Breast epithelium (tissue), 4 donors: ENCODE results near the gene WDR18. TPM values are rescaled to one million over a fixed set of nuclear protein-coding genes. Genes with fewer than 3 reads are reported as not detected.

Source experiments
- DNase-seq, 2 donors: peaks; one replicate each; pipeline ENCODE4 v3.0.0-alpha.2; 2019; ENCODE audit warnings: low spot score in 2 of 2
- H3K27ac ChIP-seq, 2 donors: fragments of 200-600 bp; sonication (generic) in 1 of 2; one replicate each; pipeline ENCODE4 v1.5.1; 2016 to 2019; ENCODE audit warnings: mild to moderate bottlenecking in 1 of 2
- H3K27me3 ChIP-seq, 2 donors: fragments of 200-600 bp; sonication (generic) in 1 of 2; one replicate each; pipeline versions ENCODE4 v1.5.1 to v1.6.0; 2017 to 2019; ENCODE audit warnings: control low read depth in 1 of 2, mild to moderate bottlenecking in 1 of 2
- H3K36me3 ChIP-seq: fragments of 200-600 bp; one replicate; pipeline ENCODE4 v1.5.1; 2019
- H3K4me1 ChIP-seq, 2 donors: fragments of 200-600 bp; sonication (generic); one replicate each; pipeline ENCODE4 v1.5.1; 2016 to 2019; ENCODE audit warnings: control low read depth in 1 of 2
- H3K4me3 ChIP-seq, 3 donors: fragments of 200-600 bp; sonication (generic); 1 replicate in 2 of 3; 2 replicates in 1 of 3; pipeline ENCODE4 v1.5.1; 2016 to 2019; ENCODE audit warnings: mild to moderate bottlenecking in 3 of 3, moderate library complexity in 2 of 3
- H3K9me3 ChIP-seq, 2 donors: fragments of 200-600 bp; sonication (generic) in 1 of 2; one replicate each; pipeline ENCODE4 v1.5.1; 2016 to 2019; ENCODE audit warnings: control low read depth in 1 of 2
- CTCF ChIP-seq, 3 donors: fragments of 450-650 bp; IDR thresholded peaks; one replicate each; pipeline ENCODE4 v1.5.1; 2016 to 2017; ENCODE audit warnings: antibody characterized with exemption in 3 of 3, mild to moderate bottlenecking in 3 of 3, moderate library complexity in 3 of 3
- POLR2A ChIP-seq: fragments of 450-650 bp; IDR thresholded peaks from one replicate; pipeline ENCODE4 v1.6.1; 2016; ENCODE audit warnings: antibody characterized with exemption, mild to moderate bottlenecking, moderate library complexity
- POLR2AphosphoS5 ChIP-seq, 3 donors: sonication (generic); formaldehyde crosslinking; IDR thresholded peaks; one replicate each; pipeline ENCODE4 v1.6.1; 2017; ENCODE audit warnings: antibody characterized with exemption in 3 of 3
- intact Hi-C: fragments of 100-400 bp; cut with DNase I; formaldehyde crosslinking; loops from one replicate; pipeline ENCODE4 v1.15.1; 2023; ENCODE audit warnings: low total_unique reads
- total RNA-seq, 3 donors: library from RNA; depleted of rRNA; stranded (reverse); fragments of >200 nt; gene quantifications; one replicate each; pipeline ENCODE4 v1.1.0, GENCODE V29; 2016

The WDR18 gene
- total RNA-seq, 3 donors from 2014 or later, result 19.2 to 69.2 (median 49.8) TPM

GRCh38 chr19:952049-952679 lies 32.0 kb upstream of the WDR18 start:
- peaks cover 0 to 5% of the 10 kb centered on the region in 2 donors for H3K4me1 ChIP-seq
- H3K4me3 ChIP-seq, result no peak overlapping the region
- TF ChIP-seq POLR2A (no peak), CTCF (IDR thresholded peaks at IDR 0.05) (no peak), POLR2AphosphoS5 (IDR thresholded peaks at IDR 0.05) (no peak)
- no peaks in the 10 kb centered on the region for H3K27me3 ChIP-seq
- H3K9me3 ChIP-seq, result no peaks in the 10 kb centered on the region
- H3K36me3 ChIP-seq, result no peaks in the 10 kb centered on the region
- no peak overlapping the region for H3K27ac ChIP-seq
- intact Hi-C loops, result no loop called here
- DNase-seq, result no peak

GRCh38 chr19:952680-953444 lies 31.3 kb upstream of the WDR18 start:
- peaks cover 0 to 5% of the 10 kb centered on the region in 2 donors for H3K4me1 ChIP-seq
- TF ChIP-seq CTCF (IDR thresholded peaks at IDR 0.05), result no peak
- TF ChIP-seq POLR2A, result no peak
- TF ChIP-seq POLR2AphosphoS5 (IDR thresholded peaks at IDR 0.05), result no peak
- H3K9me3 ChIP-seq, result no peaks in the 10 kb centered on the region
- DNase-seq, result no peak
- H3K36me3 ChIP-seq, result no peaks in the 10 kb centered on the region
- intact Hi-C loops, result no loop called here
- H3K27ac ChIP-seq, result no peak overlapping the region
- H3K27me3 ChIP-seq, result no peaks in the 10 kb centered on the region
- peak overlapping the region in 1 of 3 donors; percentile 7 for H3K4me3 ChIP-seq

- TF ChIP-seq CTCF (IDR thresholded peaks at IDR 0.05), result no peak
- no peak for TF ChIP-seq POLR2AphosphoS5 (IDR thresholded peaks at IDR 0.05)
- TF ChIP-seq POLR2A, result no peak
- intact Hi-C loops, result no loop called here
- H3K9me3 ChIP-seq, result no peaks in the 10 kb centered on the region
- H3K4me3 ChIP-seq, result no peak overlapping the region
- no peak for DNase-seq
- peaks cover 0 to 5% of the 10 kb centered on the region in 2 donors for H3K4me1 ChIP-seq
- H3K27ac ChIP-seq, result no peak overlapping the region
- no peaks in the 10 kb centered on the region for H3K36me3 ChIP-seq
- no peaks in the 10 kb centered on the region for H3K27me3 ChIP-seq
Observed at GRCh38 chr19:953445-954271, 30.5 kb upstream of the WDR18 start.

- Histone ChIP-seq H3K27me3 (no peaks in the 10 kb centered on the region), H3K4me3 (no peak overlapping the region), H3K4me1 (peaks cover 0 to 5% of the 10 kb centered on the region in 2 donors), H3K9me3 (no peaks in the 10 kb centered on the region), H3K27ac (no peak overlapping the region), H3K36me3 (no peaks in the 10 kb centered on the region)
- TF ChIP-seq POLR2A (no peak), CTCF (IDR thresholded peaks at IDR 0.05) (no peak), POLR2AphosphoS5 (IDR thresholded peaks at IDR 0.05) (no peak)
- intact Hi-C loops, result no loop called here
- no peak for DNase-seq
Observed at GRCh38 chr19:954272-954671, 29.9 kb upstream of the WDR18 start.
